Pancreas (tissue), 10 donors: ENCODE data around the gene SYNE2. TPM values are rescaled to one million over a fixed set of nuclear protein-coding genes. Genes with fewer than 3 reads are reported as not detected.

Experiments
- ATAC-seq, 4 donors: fragments of 200-7000 bp; cut with Tn5 transposase; one replicate each; pipeline versions ENCODE4 v1.8.0 to v1.9.1; 2020; ENCODE audit warnings: mild to moderate bottlenecking in 4 of 4, moderate library complexity in 4 of 4
- DNase-seq, 6 donors: peaks; one replicate each; pipeline ENCODE4 v3.0.0-alpha.2; 2020
- FAIRE-seq: peaks from 2 replicates; lab custom pipeline; 2012; peaks lifted over from hg19 to GRCh38; lab: Jason Lieb, UNC
- H3K27ac ChIP-seq, 4 donors: fragments of 200-600 bp; sonication (generic); 1 replicate in 3 of 4; 2 replicates in 1 of 4; pipeline versions ENCODE4 v1.5.0 to v1.8.0; 2020
- H3K27me3 ChIP-seq, 4 donors: fragments of 200-600 bp; one replicate each; pipeline ENCODE4 v1.8.0; 2021
- H3K36me3 ChIP-seq, 3 donors: fragments of 200-600 bp; sonication (generic) in 1 of 3; one replicate each; pipeline versions ENCODE4 v1.5.0 to v1.8.0; 2020 to 2021
- H3K4me1 ChIP-seq, 3 donors: fragments of 200-600 bp; one replicate each; pipeline ENCODE4 v1.8.0; 2021
- H3K4me3 ChIP-seq, 4 donors: fragments of 200-600 bp; sonication (generic) in 2 of 4; one replicate each; pipeline versions ENCODE4 v1.5.0 to v1.8.0; 2020 to 2021
- H3K9me3 ChIP-seq, 4 donors: fragments of 200-600 bp; one replicate each; pipeline ENCODE4 v1.8.0; 2021
- WGBS, 2 donors: extraction: QIAGEN DNeasy Blood & Tissue Kit; methylation state at CpG; one replicate each; pipeline ENCODE4 v1.1.7; 2013; 5-methylcytosine and 5-hydroxymethylcytosine counted together
- intact Hi-C, 3 donors: fragments of 100-400 bp; cut with DNase I; formaldehyde crosslinking; loops; one replicate each; pipeline versions ENCODE4 v1.11.1 to v1.14.2; 2022
- polyA plus RNA-seq, 2 donors: library from polyadenylated mRNA; stranded (reverse); fragments of 200-250 nt; gene quantifications; one replicate each; pipeline ENCODE4 v1.2.3, GENCODE V29; 2013
- total RNA-seq, 6 donors: library from RNA; stranded (reverse); fragmentation: NEBNext Ultra II Directional in 4 of 6; extraction: Animal tissue kit (Norgen Biotek cat#: 25700) in 4 of 6; gene quantifications; one replicate each; pipeline versions ENCODE4 v1.2.1 to v1.2.4, GENCODE V29; 2021 to 2023
- TF ChIP-seq, protein P1 (sequence below), 4 donors: fragments of 200-600 bp; sonication (generic) in 3 of 4; IDR thresholded peaks; one replicate each; pipeline versions ENCODE4 v1.5.0 to v1.8.0; 2021; ENCODE audit warnings: antibody characterized with exemption in 4 of 4
- donor health status: healthy with polysubstance abuse.
- donor health status: DM: no; HTN: no; CAD: no; lungs with moderate emphysema.
- donor health status: DM: no; HTN: no; CAD: no.
- donor health status: control.
- donor health status: control.
- donor health status: Bipolar disorder and iron deficiency.
- donor health status: DM: yes; HTN: yes; CAD: no.
- donor health status: DM: no; HTN: no; CAD: no.
- donor health status: DM: no; HTN: no; CAD: no.
- donor health status: DM: yes; HTN: yes; CAD: no.

The SYNE2 gene
- total and polyA plus RNA-seq, 8 donors = 45.2 to 103 (median 56.6) TPM

GRCh38 chr14:64213853-64214570 lies 361.2 kb downstream of the SYNE2 start:
- FAIRE-seq (no peak), ATAC-seq (peak; percentile 74 to 82 (median 78)), DNase-seq (peak in 1 of 6 donors; percentile 23)
- Histone ChIP-seq H3K4me3 (peak overlapping the region; percentile 11 to 49 (median 24)), H3K4me1 (peaks cover 35 to 47% (median 43%) of the 10 kb centered on the region in 3 donors), H3K9me3 (no peaks in the 10 kb centered on the region), H3K27ac (peak overlapping the region; percentile 10 to 84 (median 68)), H3K36me3 (peaks cover 0 to 42% (median 0%) of the 10 kb centered on the region in 3 donors), H3K27me3 (no peaks in the 10 kb centered on the region)
- intact Hi-C loops = no loop called here
- 40 to 42% methylated on average over 15 of the region's 15 CpGs for WGBS, 2 donors
- TF ChIP-seq, protein P1, sequence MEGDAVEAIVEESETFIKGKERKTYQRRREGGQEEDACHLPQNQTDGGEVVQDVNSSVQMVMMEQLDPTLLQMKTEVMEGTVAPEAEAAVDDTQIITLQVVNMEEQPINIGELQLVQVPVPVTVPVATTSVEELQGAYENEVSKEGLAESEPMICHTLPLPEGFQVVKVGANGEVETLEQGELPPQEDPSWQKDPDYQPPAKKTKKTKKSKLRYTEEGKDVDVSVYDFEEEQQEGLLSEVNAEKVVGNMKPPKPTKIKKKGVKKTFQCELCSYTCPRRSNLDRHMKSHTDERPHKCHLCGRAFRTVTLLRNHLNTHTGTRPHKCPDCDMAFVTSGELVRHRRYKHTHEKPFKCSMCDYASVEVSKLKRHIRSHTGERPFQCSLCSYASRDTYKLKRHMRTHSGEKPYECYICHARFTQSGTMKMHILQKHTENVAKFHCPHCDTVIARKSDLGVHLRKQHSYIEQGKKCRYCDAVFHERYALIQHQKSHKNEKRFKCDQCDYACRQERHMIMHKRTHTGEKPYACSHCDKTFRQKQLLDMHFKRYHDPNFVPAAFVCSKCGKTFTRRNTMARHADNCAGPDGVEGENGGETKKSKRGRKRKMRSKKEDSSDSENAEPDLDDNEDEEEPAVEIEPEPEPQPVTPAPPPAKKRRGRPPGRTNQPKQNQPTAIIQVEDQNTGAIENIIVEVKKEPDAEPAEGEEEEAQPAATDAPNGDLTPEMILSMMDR (IDR thresholded peaks at IDR 0.05) = no peak

GRCh38 chr14:64215274-64215673 lies 362.5 kb downstream of the SYNE2 start:
- DNase-seq (no peak), FAIRE-seq (no peak), ATAC-seq (peak in 2 of 4 donors; percentile 5 to 6)
- intact Hi-C loops = no loop called here
- no peaks in the 10 kb centered on the region for H3K27me3 ChIP-seq
- H3K36me3 ChIP-seq = peaks cover 0 to 41% (median 11%) of the 10 kb centered on the region in 3 donors
- TF ChIP-seq, protein P1 (IDR thresholded peaks at IDR 0.05) = no peak
- peak overlapping the region in 1 of 4 donors; percentile 84 for H3K27ac ChIP-seq
- peaks cover 35 to 47% (median 43%) of the 10 kb centered on the region in 3 donors for H3K4me1 ChIP-seq
- H3K4me3 ChIP-seq = peak overlapping the region in 1 of 4 donors; percentile 49
- 45 to 46% methylated on average over 10 of the region's 10 CpGs for WGBS, 2 donors
- H3K9me3 ChIP-seq = no peaks in the 10 kb centered on the region

DNA sequence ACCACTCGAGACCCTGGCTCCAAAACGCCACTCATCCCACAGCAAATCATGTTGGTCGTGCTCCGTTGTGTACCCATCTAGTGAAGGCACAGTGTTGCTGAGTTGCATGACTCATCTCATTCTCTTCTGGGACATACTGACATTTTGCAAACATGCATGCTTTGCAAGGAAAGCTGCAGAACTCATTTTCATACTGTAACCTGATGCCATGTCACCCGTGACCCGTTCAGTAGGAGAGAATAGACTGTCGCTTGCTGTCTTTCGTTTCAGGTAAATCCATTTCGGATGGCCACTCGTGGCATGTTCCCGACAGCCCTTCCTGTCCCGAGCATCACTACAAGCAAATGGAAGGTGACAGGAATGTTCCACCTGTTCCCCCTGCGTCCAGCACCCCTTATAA lies 363.2 kb downstream of the SYNE2 start:
- TF ChIP-seq, protein P1 (IDR thresholded peaks at IDR 0.05) = no peak
- 42 to 52% methylated on average over 13 of the region's 13 CpGs for WGBS, 2 donors
- H3K36me3 ChIP-seq = peaks cover 0 to 44% (median 18%) of the 10 kb centered on the region in 3 donors
- intact Hi-C loops = no loop called here
- H3K4me3 ChIP-seq = peak overlapping the region in 1 of 4 donors; percentile 49
- no peaks in the 10 kb centered on the region for H3K9me3 ChIP-seq
- peak overlapping the region in 1 of 4 donors; percentile 15 for H3K27ac ChIP-seq
- DNase-seq = no peak
- peaks cover 35 to 47% (median 43%) of the 10 kb centered on the region in 3 donors for H3K4me1 ChIP-seq
- H3K27me3 ChIP-seq = no peaks in the 10 kb centered on the region
- FAIRE-seq = no peak
- ATAC-seq = peak; percentile 12 to 33 (median 22)

DNA sequence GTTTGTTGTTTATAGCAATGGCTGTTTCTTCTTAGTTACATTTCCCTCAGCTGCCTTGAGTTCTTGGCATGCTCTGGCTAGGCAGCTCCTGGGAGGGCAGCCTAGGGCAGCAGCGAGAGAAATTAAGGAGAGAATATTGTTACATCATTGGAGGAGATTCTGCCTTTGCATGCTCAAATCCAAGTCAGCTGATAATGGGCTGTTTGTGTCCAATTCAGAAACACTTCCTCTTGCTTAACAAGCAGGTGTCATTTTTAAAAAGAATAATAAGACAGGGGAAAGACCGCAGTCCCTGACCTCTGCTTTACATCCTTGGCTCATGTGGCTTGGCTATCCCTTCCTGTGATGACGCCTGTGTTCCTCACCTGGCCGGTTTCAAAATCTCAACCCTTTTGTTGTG lies 364.5 kb downstream of the SYNE2 start:
- peak overlapping the region in 1 of 4 donors; percentile 49 for H3K4me3 ChIP-seq
- TF ChIP-seq, protein P1 (IDR thresholded peaks at IDR 0.05) = no peak
- H3K9me3 ChIP-seq = no peaks in the 10 kb centered on the region
- H3K27me3 ChIP-seq = no peaks in the 10 kb centered on the region
- intact Hi-C loops = no loop called here
- no peak for FAIRE-seq
- H3K27ac ChIP-seq = peak overlapping the region in 2 of 4 donors; percentile 4 to 38
- peaks cover 34 to 47% (median 41%) of the 10 kb centered on the region in 3 donors for H3K4me1 ChIP-seq
- H3K36me3 ChIP-seq = peaks cover 0 to 44% (median 22%) of the 10 kb centered on the region in 3 donors
- no peak for DNase-seq
- ATAC-seq = peak in 1 of 4 donors; percentile 5
- WGBS, 2 donors = 16 to 26% methylated on average over 4 of the region's 4 CpGs
